GM13976 (cell line): ENCODE measurements around the gene COLEC12.
"Not testable (repeated sequence)": the region's sequence is repeated elsewhere in the genome, so short reads cannot be mapped to it uniquely, and the experiment has no call there.

Experiments
- DNase-seq: peaks from one replicate; pipeline ENCODE4 v3.0.0; 2012; ENCODE audit warnings: low spot score
- CTCF ChIP-seq: IDR thresholded peaks from 2 replicates; pipeline ENCODE4 v1.5.1; 2012; ENCODE audit warnings: borderline replicate concordance, mild to moderate bottlenecking; ENCODE audit not compliant: insufficient read depth; ENCODE audit errors: extremely low read depth, missing control alignments, control extremely low read depth
- in situ Hi-C: fragments of 300-500 bp; cut with MboI; formaldehyde crosslinking; loops from one replicate; pipeline ENCODE4 v1.12.0; 2022; ENCODE audit warnings: low sequenced_read_pairs, mixed read lengths, inconsistent platforms; ENCODE audit not compliant: unreplicated experiment

The COLEC12 gene

GRCh38 chr18:292271-292670 is 208.2 kb downstream of the COLEC12 start:
- TF ChIP-seq CTCF, result no peak
- no peak for DNase-seq
- in situ Hi-C loops, result no loop called here

GRCh38 chr18:289970-290369 is 210.5 kb downstream of the COLEC12 start:
- in situ Hi-C loops, result loop anchor here (10.0 kb wide), 1 partner anchor 325 kb away; no protein-coding TSS in a partner anchor

GRCh38 chr18:289026-289425 is 211.5 kb downstream of the COLEC12 start:
- TF ChIP-seq CTCF, result no peak
- in situ Hi-C loops, result loop anchor here (10.0 kb wide), 1 partner anchor 326 kb away; no protein-coding TSS in a partner anchor
- DNase-seq, result no peak

More at GRCh38 chr18:289970-290369, 210.5 kb downstream of the COLEC12 start:
- not testable (repeated sequence) for DNase-seq

GRCh38 chr18:286515-287310 is 213.8 kb downstream of the COLEC12 start:
- in situ Hi-C loops, result loop anchor here (10.0 kb wide), 1 partner anchor 328 kb away; no protein-coding TSS in a partner anchor
- no peak for TF ChIP-seq CTCF
- DNase-seq, result no peak

GRCh38 chr18:285817-286216 is 214.7 kb downstream of the COLEC12 start:
- no peak for DNase-seq
- no peak for TF ChIP-seq CTCF
- in situ Hi-C loops, result loop anchor here (10.0 kb wide), 1 partner anchor 329 kb away; no protein-coding TSS in a partner anchor

GRCh38 chr18:275486-275885 is 225.0 kb downstream of the COLEC12 start:
- no peak for TF ChIP-seq CTCF
- in situ Hi-C loops, result no loop called here
- no peak for DNase-seq

- in situ Hi-C loops, result no loop called here
- DNase-seq, result no peak
- no peak for TF ChIP-seq CTCF
Measured at GRCh38 chr18:274313-274712, 226.2 kb downstream of the COLEC12 start.
